SK-N-SH (cell line): ENCODE measurements around the gene MUSTN1. TPM values are rescaled to one million over a fixed set of nuclear protein-coding genes. Genes with fewer than 3 reads are reported as not detected.

Experiments
- CTCF ChIA-PET: fragments of 300-600, 350-600 bp; formaldehyde crosslinking; extraction: SDS; loops from one replicate; lab custom pipeline; 2021; lab: Yijun Ruan, JAX
- POLR2A ChIA-PET: fragments of 350-600 bp; sonication (Branson Sonifier 250); formaldehyde crosslinking; extraction: SDS; loops from one replicate; lab custom pipeline; 2020; ENCODE audit warnings: antibody characterized with exemption, inconsistent platforms; lab: Yijun Ruan, JAX
- DNase-seq: peaks from one replicate; pipeline ENCODE4 v3.0.0; 2012
- H2AFZ ChIP-seq: fragments of 200-600 bp; sonication (generic); 2 replicates; pipeline ENCODE4 v1.8.1; 2016; ENCODE audit warnings: antibody characterized with exemption, mild to moderate bottlenecking, low read depth
- H3F3A ChIP-seq: fragments of 200-600 bp; sonication (generic); replicated peaks from 2 replicates; pipeline ENCODE3; 2016; ENCODE audit warnings: antibody characterized with exemption, mild to moderate bottlenecking; ENCODE audit not compliant: insufficient read depth
- H3K27ac ChIP-seq, 2 experiments: fragments of 200-500 bp in 1 of 2; fragments of 200-600 bp in 1 of 2; sonication (Bioruptor generic) in 1 of 2; sonication (generic), shearing (Covaris generic) in 1 of 2; 2 replicates each; pipeline versions ENCODE4 v1.5.1 to v1.6.1; 2014 to 2016; ENCODE audit warnings: low read depth in 2 of 2, inconsistent platforms in 1 of 2, low read length in 1 of 2, mild to moderate bottlenecking in 1 of 2, mixed read lengths in 1 of 2
- H3K27me3 ChIP-seq: fragments of 200-600 bp; sonication (generic), shearing (Covaris generic); 2 replicates; pipeline ENCODE4 v1.6.1; 2016; ENCODE audit warnings: mixed run types; ENCODE audit not compliant: insufficient read depth
- H3K36me3 ChIP-seq, 2 experiments: fragments of 200-500 bp in 1 of 2; fragments of 200-600 bp in 1 of 2; sonication (Bioruptor generic) in 1 of 2; sonication (generic) in 1 of 2; replicated peaks in 1 of 2; 2 replicates each; pipeline versions ENCODE3 to v1.5.1; 2014 to 2016; ENCODE audit warnings: low read length in 1 of 2, mild to moderate bottlenecking in 1 of 2; ENCODE audit not compliant: insufficient read depth in 2 of 2, control insufficient read depth in 1 of 2
- H3K4me1 ChIP-seq, 2 experiments: fragments of 200-500 bp in 1 of 2; fragments of 200-600 bp in 1 of 2; sonication (Bioruptor generic) in 1 of 2; sonication (generic), shearing (Covaris generic) in 1 of 2; 2 replicates each; pipeline versions ENCODE4 v1.5.1 to v1.6.1; 2014 to 2016; ENCODE audit warnings: low read depth in 1 of 2, low read length in 1 of 2, mixed run types in 1 of 2; ENCODE audit not compliant: insufficient read depth in 2 of 2, control insufficient read depth in 1 of 2
- H3K4me2 ChIP-seq: fragments of 200-600 bp; sonication (generic), shearing (Covaris generic); 2 replicates; pipeline ENCODE4 v1.6.1; 2017; ENCODE audit warnings: mixed run types
- H3K4me3 ChIP-seq, 2 experiments: fragments of 200-500 bp in 1 of 2; fragments of 200-600 bp in 1 of 2; sonication (Bioruptor generic) in 1 of 2; sonication (generic), shearing (Covaris generic) in 1 of 2; 2 replicates each; pipeline versions ENCODE4 v1.5.1 to v1.8.1; 2014 to 2016; ENCODE audit warnings: low read depth in 2 of 2, inconsistent platforms in 1 of 2, low read length in 1 of 2, mild to moderate bottlenecking in 1 of 2, mixed read lengths in 1 of 2, moderate library complexity in 1 of 2
- H3K79me2 ChIP-seq: fragments of 200-600 bp; sonication (generic); 2 replicates; pipeline ENCODE4 v1.8.1; 2017; ENCODE audit warnings: mild to moderate bottlenecking; ENCODE audit not compliant: insufficient read depth
- H3K9ac ChIP-seq: fragments of 200-600 bp; sonication (generic); 2 replicates; pipeline ENCODE4 v1.6.1; 2017; ENCODE audit warnings: mixed run types
- H3K9me2 ChIP-seq: fragments of 200-600 bp; sonication (generic); 2 replicates; pipeline ENCODE4 v1.6.1; 2017; ENCODE audit warnings: mixed run types
- H3K9me3 ChIP-seq: fragments of 200-600 bp; sonication (generic); 2 replicates; pipeline ENCODE4 v1.6.1; 2017; ENCODE audit warnings: mixed run types, mild to moderate bottlenecking, moderate library complexity
- H4K20me1 ChIP-seq: fragments of 200-600 bp; sonication (generic); 2 replicates; pipeline ENCODE4 v1.6.1; 2017; ENCODE audit warnings: mild to moderate bottlenecking, mixed run types; ENCODE audit not compliant: insufficient read depth
- EP300 ChIP-seq, 2 experiments: IDR thresholded peaks; 2 replicates each; pipeline versions ENCODE4 v1.4.0 to v1.6.1; 2012; ENCODE audit warnings: borderline replicate concordance in 1 of 2, low read depth in 1 of 2, low read length in 1 of 2
- FOSL2 ChIP-seq: IDR thresholded peaks from 2 replicates; pipeline ENCODE4 v1.4.0; 2012; ENCODE audit warnings: low read depth, mild to moderate bottlenecking, moderate library complexity, borderline replicate concordance
- GABPA ChIP-seq: IDR thresholded peaks from 2 replicates; pipeline ENCODE4 v1.4.0; 2012; ENCODE audit warnings: low read depth, mild to moderate bottlenecking
- MEF2A ChIP-seq: IDR thresholded peaks from 2 replicates; pipeline ENCODE4 v1.4.0; 2012; ENCODE audit warnings: low read depth, borderline replicate concordance
- NRF1 ChIP-seq: IDR thresholded peaks from 2 replicates; pipeline ENCODE4 v1.6.1; 2012; ENCODE audit warnings: low read depth, mild to moderate bottlenecking, low read length
- POLR2AphosphoS5 ChIP-seq: IDR thresholded peaks from 2 replicates; pipeline ENCODE4 v1.6.1; 2012; ENCODE audit warnings: low read depth, low read length
- RFX5 ChIP-seq: IDR thresholded peaks from 2 replicates; pipeline ENCODE4 v1.6.1; 2012; ENCODE audit warnings: mild to moderate bottlenecking, improper control_type of control experiment, low read length
- RXRA ChIP-seq: IDR thresholded peaks from 2 replicates; pipeline ENCODE4 v1.4.0; 2012; ENCODE audit warnings: low read depth, mild to moderate bottlenecking, borderline replicate concordance
- SIN3A ChIP-seq: IDR thresholded peaks from 2 replicates; pipeline ENCODE4 v1.6.1; 2012; ENCODE audit warnings: low read depth, mild to moderate bottlenecking, low read length, moderate library complexity, borderline replicate concordance
- TEAD4 ChIP-seq: IDR thresholded peaks from 2 replicates; pipeline ENCODE4 v1.4.0; 2012; ENCODE audit warnings: mild to moderate bottlenecking, borderline replicate concordance; ENCODE audit not compliant: insufficient read depth
- WGBS: methylation state at CpG from one replicate; pipeline ENCODE4 v1.1.6; 2017; ENCODE audit warnings: low lambda C conversion rate; 5-methylcytosine and 5-hydroxymethylcytosine counted together
- polyA plus RNA-seq, 3 experiments: library from polyadenylated mRNA; depleted of rRNA; stranded (reverse); fragments of >200 nt; gene quantifications; 2 replicates each; pipeline ENCODE4 v1.2.3, GENCODE V29; 2012
- TF ChIP-seq, protein P1 (sequence below): fragments of 150-350 bp; IDR thresholded peaks from 2 replicates; pipeline ENCODE4 v1.6.1; 2016; ENCODE audit warnings: mild to moderate bottlenecking, low read depth, low read length
- TF ChIP-seq, protein P2 (sequence below): IDR thresholded peaks from 2 replicates; pipeline ENCODE4 v1.4.0; 2012; ENCODE audit warnings: low read depth, borderline replicate concordance
- TF ChIP-seq, protein P3 (sequence below): fragments of 200-600 bp; sonication (generic); IDR thresholded peaks from 2 replicates; pipeline ENCODE4 v1.6.1; 2017; ENCODE audit warnings: antibody characterized with exemption, mild to moderate bottlenecking, moderate library complexity
- TF ChIP-seq, protein P4 (sequence below): IDR thresholded peaks from 2 replicates; pipeline ENCODE4 v1.4.0; 2012; ENCODE audit warnings: low read depth
- TF ChIP-seq, protein P5 (sequence below): IDR thresholded peaks from 2 replicates; pipeline ENCODE4 v1.6.1; 2012; ENCODE audit warnings: mild to moderate bottlenecking, low read depth, low read length, moderate library complexity

MUSTN1 gene
- polyA plus RNA-seq, 1 of the 3 experiments (the other 2 are of a cell fraction) = 0.54 TPM

DNA sequence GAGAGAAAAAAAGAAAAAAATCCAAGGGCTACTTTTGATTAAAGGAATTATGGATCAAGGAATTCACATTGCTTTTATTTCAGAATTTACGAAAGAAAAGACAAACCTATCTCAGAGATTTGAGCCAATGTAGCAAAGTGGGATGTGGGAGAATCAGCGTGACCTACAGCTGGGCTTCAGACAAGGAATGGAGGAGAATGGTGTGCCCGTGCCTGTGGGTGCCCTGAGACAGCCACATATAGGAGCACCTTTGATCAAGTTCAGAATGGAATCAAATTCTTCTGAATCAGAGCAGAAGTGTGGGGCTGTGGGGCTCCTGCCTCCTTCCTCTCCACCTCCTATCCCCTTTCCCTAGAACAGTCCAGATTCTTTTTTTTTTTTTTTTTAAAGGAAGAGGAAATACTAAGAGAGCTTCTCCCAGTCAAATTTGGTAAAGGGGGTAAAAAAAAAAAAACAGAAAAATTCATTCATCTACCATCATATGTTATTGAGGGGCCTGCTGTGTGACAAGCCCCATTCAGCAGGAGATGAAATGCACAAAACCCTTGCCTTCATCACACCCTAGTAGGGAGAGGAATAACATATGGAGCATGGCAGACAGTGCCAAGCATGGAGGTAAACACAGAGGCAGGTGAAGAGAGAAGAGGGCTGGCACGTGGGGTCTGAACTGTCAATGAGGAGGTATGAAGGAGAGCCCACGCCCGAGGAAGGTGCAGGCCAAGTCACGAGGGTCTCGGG, 25.0 kb upstream of the MUSTN1 start (continued):
- TF ChIP-seq, protein P1, sequence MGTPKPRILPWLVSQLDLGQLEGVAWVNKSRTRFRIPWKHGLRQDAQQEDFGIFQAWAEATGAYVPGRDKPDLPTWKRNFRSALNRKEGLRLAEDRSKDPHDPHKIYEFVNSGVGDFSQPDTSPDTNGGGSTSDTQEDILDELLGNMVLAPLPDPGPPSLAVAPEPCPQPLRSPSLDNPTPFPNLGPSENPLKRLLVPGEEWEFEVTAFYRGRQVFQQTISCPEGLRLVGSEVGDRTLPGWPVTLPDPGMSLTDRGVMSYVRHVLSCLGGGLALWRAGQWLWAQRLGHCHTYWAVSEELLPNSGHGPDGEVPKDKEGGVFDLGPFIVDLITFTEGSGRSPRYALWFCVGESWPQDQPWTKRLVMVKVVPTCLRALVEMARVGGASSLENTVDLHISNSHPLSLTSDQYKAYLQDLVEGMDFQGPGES = no peak
- TF ChIP-seq SIN3A (no peak), MEF2A (no peak), RFX5 (no peak), POLR2AphosphoS5 (no peak)
- TF ChIP-seq, protein P2, sequence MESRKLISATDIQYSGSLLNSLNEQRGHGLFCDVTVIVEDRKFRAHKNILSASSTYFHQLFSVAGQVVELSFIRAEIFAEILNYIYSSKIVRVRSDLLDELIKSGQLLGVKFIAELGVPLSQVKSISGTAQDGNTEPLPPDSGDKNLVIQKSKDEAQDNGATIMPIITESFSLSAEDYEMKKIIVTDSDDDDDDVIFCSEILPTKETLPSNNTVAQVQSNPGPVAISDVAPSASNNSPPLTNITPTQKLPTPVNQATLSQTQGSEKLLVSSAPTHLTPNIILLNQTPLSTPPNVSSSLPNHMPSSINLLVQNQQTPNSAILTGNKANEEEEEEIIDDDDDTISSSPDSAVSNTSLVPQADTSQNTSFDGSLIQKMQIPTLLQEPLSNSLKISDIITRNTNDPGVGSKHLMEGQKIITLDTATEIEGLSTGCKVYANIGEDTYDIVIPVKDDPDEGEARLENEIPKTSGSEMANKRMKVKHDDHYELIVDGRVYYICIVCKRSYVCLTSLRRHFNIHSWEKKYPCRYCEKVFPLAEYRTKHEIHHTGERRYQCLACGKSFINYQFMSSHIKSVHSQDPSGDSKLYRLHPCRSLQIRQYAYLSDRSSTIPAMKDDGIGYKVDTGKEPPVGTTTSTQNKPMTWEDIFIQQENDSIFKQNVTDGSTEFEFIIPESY = no peak
- TF ChIP-seq, protein P3, sequence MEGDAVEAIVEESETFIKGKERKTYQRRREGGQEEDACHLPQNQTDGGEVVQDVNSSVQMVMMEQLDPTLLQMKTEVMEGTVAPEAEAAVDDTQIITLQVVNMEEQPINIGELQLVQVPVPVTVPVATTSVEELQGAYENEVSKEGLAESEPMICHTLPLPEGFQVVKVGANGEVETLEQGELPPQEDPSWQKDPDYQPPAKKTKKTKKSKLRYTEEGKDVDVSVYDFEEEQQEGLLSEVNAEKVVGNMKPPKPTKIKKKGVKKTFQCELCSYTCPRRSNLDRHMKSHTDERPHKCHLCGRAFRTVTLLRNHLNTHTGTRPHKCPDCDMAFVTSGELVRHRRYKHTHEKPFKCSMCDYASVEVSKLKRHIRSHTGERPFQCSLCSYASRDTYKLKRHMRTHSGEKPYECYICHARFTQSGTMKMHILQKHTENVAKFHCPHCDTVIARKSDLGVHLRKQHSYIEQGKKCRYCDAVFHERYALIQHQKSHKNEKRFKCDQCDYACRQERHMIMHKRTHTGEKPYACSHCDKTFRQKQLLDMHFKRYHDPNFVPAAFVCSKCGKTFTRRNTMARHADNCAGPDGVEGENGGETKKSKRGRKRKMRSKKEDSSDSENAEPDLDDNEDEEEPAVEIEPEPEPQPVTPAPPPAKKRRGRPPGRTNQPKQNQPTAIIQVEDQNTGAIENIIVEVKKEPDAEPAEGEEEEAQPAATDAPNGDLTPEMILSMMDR = no peak
- TF ChIP-seq, protein P4, sequence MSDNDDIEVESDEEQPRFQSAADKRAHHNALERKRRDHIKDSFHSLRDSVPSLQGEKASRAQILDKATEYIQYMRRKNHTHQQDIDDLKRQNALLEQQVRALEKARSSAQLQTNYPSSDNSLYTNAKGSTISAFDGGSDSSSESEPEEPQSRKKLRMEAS = no peak
- TF ChIP-seq, all 33 proteins: peak for 0

DNA sequence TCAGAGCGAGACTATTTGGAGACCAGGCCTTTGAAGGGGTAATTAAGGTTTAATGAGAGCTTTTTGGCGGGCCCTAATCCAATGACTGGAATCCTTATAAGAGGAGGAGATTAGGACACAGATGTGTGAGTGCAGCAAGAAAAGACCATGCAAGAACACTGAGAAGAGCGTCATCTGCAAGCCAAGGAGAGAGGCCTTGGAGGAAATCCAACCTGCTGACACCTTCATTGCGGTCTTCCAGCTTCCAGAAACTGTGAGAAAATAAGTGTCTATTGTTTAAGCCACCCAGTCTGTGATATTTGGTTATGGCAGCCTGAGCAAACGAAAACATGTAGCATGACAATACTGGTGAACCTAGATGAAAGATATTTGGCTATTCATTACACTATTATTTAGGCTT, 23.0 kb upstream of the MUSTN1 start:
- WGBS = 81% methylated on average over 5 of the region's 5 CpGs
- POLR2A ChIA-PET = no interaction called here
- TF ChIP-seq RXRA (no peak), TEAD4 (no peak), NRF1 (no peak), FOSL2 (no peak), GABPA (no peak), MEF2A (no peak), RFX5 (no peak), EP300 (IDR thresholded peaks at IDR 0.05; ENCODE audit: borderline replicate concordance in 1 of 2, low read depth in 1 of 2, low read length in 1 of 2) (no peak)
- TF ChIP-seq, protein P2 = no peak
- TF ChIP-seq, protein P5, sequence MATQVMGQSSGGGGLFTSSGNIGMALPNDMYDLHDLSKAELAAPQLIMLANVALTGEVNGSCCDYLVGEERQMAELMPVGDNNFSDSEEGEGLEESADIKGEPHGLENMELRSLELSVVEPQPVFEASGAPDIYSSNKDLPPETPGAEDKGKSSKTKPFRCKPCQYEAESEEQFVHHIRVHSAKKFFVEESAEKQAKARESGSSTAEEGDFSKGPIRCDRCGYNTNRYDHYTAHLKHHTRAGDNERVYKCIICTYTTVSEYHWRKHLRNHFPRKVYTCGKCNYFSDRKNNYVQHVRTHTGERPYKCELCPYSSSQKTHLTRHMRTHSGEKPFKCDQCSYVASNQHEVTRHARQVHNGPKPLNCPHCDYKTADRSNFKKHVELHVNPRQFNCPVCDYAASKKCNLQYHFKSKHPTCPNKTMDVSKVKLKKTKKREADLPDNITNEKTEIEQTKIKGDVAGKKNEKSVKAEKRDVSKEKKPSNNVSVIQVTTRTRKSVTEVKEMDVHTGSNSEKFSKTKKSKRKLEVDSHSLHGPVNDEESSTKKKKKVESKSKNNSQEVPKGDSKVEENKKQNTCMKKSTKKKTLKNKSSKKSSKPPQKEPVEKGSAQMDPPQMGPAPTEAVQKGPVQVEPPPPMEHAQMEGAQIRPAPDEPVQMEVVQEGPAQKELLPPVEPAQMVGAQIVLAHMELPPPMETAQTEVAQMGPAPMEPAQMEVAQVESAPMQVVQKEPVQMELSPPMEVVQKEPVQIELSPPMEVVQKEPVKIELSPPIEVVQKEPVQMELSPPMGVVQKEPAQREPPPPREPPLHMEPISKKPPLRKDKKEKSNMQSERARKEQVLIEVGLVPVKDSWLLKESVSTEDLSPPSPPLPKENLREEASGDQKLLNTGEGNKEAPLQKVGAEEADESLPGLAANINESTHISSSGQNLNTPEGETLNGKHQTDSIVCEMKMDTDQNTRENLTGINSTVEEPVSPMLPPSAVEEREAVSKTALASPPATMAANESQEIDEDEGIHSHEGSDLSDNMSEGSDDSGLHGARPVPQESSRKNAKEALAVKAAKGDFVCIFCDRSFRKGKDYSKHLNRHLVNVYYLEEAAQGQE = no peak
- H3K9ac ChIP-seq = no peak overlapping the region
- no peaks in the 10 kb centered on the region for H3K27me3 ChIP-seq
- CTCF ChIA-PET = no interaction called here
- no peaks in the 10 kb centered on the region for H4K20me1 ChIP-seq
- no peaks in the 10 kb centered on the region for H3F3A ChIP-seq
- no peak overlapping the region for H2AFZ ChIP-seq
- H3K4me3 ChIP-seq = no peak overlapping the region
- peaks cover 4% of the 10 kb centered on the region; the same call in 1 of the 2 replicates for H3K79me2 ChIP-seq
- H3K9me3 ChIP-seq = no peaks in the 10 kb centered on the region
- H3K4me1 ChIP-seq = no peaks in the 10 kb centered on the region
- no peaks in the 10 kb centered on the region for H3K9me2 ChIP-seq
- no peak overlapping the region for H3K27ac ChIP-seq
- no peaks in the 10 kb centered on the region for H3K36me3 ChIP-seq
- H3K4me2 ChIP-seq = no peak overlapping the region
- no peak for DNase-seq
